Cortex of kidney (tissue), 1 donor: ENCODE measurements around the gene PRSS57.
"Not testable (repeated sequence)": the region's sequence is repeated elsewhere in the genome, so short reads cannot be mapped to it uniquely, and the experiment has no call there.

Experiments used
- DNase-seq: peaks from one replicate; lab custom pipeline; 2025; lab: John Stamatoyannopoulos, UW

Gene PRSS57

DNA sequence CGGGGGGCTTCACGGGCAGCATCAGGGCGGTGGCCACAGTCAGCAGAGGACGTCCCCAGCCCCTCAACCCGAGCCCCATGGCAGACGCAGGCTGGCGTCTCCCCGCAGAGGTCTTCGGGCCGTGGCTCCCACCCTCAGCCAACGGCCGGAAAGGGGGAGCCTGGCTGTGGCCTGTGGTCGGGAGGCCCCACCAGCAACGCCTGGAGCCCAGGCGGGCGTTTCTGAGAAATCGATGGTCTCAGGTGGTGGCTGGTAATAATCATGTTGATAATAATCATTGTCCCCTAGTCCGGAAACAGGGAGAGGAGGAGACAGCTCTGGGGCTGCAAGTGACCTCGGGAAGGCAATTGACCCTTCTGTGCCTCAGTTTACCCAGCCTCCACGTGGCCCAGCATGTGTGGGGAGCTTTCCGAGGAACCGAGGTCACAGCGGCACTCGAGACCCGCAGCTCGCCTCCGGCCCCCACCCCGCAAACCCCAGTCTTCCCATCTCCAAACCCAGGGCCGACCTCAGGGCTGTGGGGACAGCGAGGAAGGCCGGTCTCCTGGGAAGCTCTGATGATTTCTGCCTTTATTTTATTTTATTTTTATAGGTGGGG, at the start of gene PRSS57:
Gene PRSS57, minus strand, starts transcription at position 101 of the 598 bp plus-strand sequence. Its CDS starts 22 bp downstream, at position 79.
- DNase-seq, result no peak

DNA sequence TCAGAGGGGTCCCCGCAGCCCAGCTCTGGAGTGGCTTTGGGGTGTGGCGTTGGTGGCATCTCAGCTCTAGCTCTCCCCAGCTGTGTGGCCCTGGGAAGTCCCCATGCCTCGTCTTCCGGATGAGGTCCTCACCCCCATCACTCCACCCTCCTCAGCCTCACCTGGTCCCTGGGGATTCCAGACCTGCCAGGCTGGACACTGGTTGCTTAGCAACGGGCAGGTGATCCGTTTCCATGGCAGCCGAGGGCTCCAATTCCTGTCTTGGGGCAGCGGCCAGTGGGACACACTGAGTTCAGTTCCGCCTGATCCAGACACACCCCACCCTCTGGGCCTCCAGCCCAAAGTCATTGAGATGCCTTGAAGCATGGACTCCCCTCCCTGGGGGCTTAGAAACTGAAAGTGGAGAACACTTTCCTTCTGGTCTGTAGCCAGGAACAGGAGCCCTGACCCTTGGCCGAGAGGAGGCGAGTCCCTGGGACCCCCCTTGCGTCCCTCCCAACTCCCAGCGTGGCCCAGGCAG, 48.0 kb upstream of the PRSS57 start:
- no peak for DNase-seq

- no peak for DNase-seq
Observed at GRCh38 chr19:742540-743075, 47.4 kb upstream of the PRSS57 start.

- no peak for DNase-seq
Observed at GRCh38 chr19:741506-742131, 46.4 kb upstream of the PRSS57 start.

- DNase-seq, result not testable (repeated sequence)
Observed at GRCh38 chr19:740816-741505, 45.7 kb upstream of the PRSS57 start.

GRCh38 chr19:739998-740715, 44.9 kb upstream of the PRSS57 start:
- no peak for DNase-seq

GRCh38 chr19:738509-739128, 43.4 kb upstream of the PRSS57 start:
- no peak for DNase-seq

GRCh38 chr19:737591-738093, 42.4 kb upstream of the PRSS57 start:
- no peak for DNase-seq

- no peak for DNase-seq
Observed at GRCh38 chr19:736125-736524, 40.9 kb upstream of the PRSS57 start.

DNA sequence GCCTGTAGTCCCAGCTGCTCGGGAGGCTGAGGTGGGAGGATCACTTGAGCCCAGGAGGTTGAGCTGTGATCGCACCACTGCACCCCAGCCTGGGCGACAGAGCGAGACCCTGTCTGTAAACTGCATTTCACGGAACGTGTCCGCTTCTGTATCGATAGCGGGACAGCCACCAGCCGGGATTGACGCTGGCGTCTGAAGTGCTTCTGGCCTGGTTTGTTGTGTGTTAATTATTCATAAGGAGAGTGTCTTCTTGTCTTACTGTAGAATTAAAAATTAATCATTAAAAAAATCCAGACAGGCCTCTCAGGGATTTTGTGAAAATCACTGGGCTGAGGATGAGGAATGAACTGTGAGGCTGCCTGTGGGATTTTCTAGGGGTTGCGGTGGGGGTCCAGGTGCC, 39.5 kb upstream of the PRSS57 start:
- no peak for DNase-seq

GRCh38 chr19:732148-733069, 37.2 kb upstream of the PRSS57 start:
- no peak for DNase-seq

- no peak for DNase-seq
Observed at GRCh38 chr19:731000-731399, 35.7 kb upstream of the PRSS57 start.

- no peak for DNase-seq
Observed at GRCh38 chr19:729965-730668, 34.9 kb upstream of the PRSS57 start.

DNA sequence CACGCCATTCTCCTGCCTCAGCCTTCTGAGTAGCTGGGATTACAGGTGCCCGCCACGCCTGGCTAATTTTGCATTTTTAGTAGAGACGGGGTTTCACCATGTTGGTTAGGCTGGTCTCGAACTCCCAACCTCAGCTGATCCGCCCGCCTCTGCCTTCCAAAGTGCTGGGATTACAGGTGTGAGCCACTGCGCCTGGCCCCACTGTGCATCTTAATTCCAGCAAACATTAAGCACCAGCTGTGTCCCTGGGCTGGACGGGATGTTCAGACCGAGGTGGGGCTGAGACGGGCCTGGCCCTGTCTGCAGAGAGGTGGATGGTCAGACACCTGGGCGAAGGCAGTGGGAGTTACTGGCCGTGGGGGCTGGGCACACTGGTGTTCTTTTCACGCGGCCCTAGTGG, 34.3 kb upstream of the PRSS57 start:
- not testable (repeated sequence) for DNase-seq

DNA sequence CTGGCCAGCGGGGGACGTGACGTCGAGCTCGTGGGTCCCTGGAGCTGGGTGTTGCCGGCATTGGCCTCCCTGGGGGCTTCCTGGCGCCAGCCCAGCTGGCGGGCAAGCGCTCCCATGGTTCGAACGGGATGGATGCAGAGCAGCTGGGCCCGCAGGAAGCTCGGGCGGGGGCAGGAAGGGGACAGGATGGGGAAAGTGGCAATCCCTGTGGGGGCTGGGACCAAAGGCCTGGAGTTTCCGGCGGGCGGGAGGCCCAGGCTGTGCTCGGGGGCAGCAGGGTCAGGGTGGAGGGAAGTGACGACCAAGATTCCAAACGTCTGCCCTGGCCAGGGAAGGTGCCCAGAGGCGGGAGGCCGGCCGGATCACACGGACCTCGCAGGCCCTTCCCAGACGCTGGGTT, 32.8 kb upstream of the PRSS57 start:
- no peak for DNase-seq

GRCh38 chr19:726993-727956, 32.0 kb upstream of the PRSS57 start:
- no peak for DNase-seq

DNA sequence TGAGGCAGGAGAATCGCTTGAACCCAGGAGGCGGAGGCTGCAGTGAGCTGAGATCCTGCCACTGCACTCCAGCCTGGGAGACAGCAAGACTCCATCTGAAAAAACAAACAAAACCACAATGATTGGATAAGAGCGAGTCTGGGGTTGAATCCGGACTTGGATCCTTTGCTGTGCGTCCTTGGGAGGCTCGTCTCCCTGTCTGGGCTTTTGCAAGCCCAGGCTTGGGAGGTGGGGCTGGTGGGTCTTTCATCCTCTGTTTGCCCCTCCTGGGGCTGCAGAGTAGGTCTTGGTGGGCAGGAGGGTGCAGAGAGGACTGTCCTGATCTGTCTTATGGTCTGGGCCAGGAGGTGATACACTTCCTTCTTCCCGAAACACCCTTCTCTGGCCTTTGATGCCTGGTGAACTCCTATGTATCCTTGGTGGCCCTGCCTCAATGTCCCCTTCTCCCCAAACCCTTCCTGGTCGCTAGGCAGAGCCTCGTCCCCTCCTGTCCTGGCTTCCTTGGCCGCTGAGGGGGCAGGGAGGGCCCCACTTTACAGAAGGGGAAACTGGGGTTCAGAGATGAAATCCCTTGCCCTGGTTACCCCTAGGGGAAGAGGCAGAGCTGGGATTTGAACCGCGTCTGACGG, 30.3 kb upstream of the PRSS57 start:
- no peak for DNase-seq

GRCh38 chr19:723714-724113, 28.5 kb upstream of the PRSS57 start:
- no peak for DNase-seq
